ENCODE results near the gene GLRX5.
A peak's percentile ranks its signal among the peaks of the same experiment; 100 is the strongest.

Gene GLRX5

GRCh38 chr14:95536671-95537070 lies 1.8 kb downstream of the GLRX5 start:
- DNase-seq: no peak

- DNase-seq: no peak
Observed at GRCh38 chr14:95537298-95538089, 2.6 kb downstream of the GLRX5 start.

GRCh38 chr14:95538801-95539509 lies 4.1 kb downstream of the GLRX5 start:
- DNase-seq: no peak

GRCh38 chr14:95540236-95540855 lies 5.5 kb downstream of the GLRX5 start:
- no peak for DNase-seq

- DNase-seq: no peak
Observed at GRCh38 chr14:95541346-95541745, 6.5 kb downstream of the GLRX5 start.

GRCh38 chr14:95541932-95542930 lies 7.4 kb downstream of the GLRX5 start:
- DNase-seq: no peak

- no peak for DNase-seq
Observed at GRCh38 chr14:95543021-95543420, 8.2 kb downstream of the GLRX5 start.

GRCh38 chr14:95544588-95544987 lies 9.7 kb downstream of the GLRX5 start:
- no peak for DNase-seq

- DNase-seq: no peak
Observed at GRCh38 chr14:95545515-95546168, 10.8 kb downstream of the GLRX5 start.

GRCh38 chr14:95547272-95547625 lies 12.4 kb downstream of the GLRX5 start:
- DNase-seq: no peak

- no peak for DNase-seq
Observed at GRCh38 chr14:95547626-95548327, 12.9 kb downstream of the GLRX5 start.

GRCh38 chr14:95548328-95548929 lies 13.6 kb downstream of the GLRX5 start:
- DNase-seq: no peak

GRCh38 chr14:95549656-95550585 lies 15.1 kb downstream of the GLRX5 start:
- no peak for DNase-seq

GRCh38 chr14:95551435-95551834 lies 16.6 kb downstream of the GLRX5 start:
- no peak for DNase-seq

GRCh38 chr14:95553141-95553540 lies 18.3 kb downstream of the GLRX5 start:
- DNase-seq: no peak

GRCh38 chr14:95555053-95555452 lies 20.2 kb downstream of the GLRX5 start:
- no peak for DNase-seq

- DNase-seq: no peak
Observed at GRCh38 chr14:95557291-95557690, 22.4 kb downstream of the GLRX5 start.

- DNase-seq: no peak
Observed at GRCh38 chr14:95557832-95558231, 23.0 kb downstream of the GLRX5 start.

GRCh38 chr14:95559203-95559602 lies 24.4 kb downstream of the GLRX5 start:
- DNase-seq: no peak

GRCh38 chr14:95561001-95561412 lies 26.2 kb downstream of the GLRX5 start:
- DNase-seq: peak; percentile 54 to 85
